GM21515 (cell line): ENCODE results near the gene PAGE3.

Experiments used
- ATAC-seq: cut with Tn5 transposase; IDR thresholded peaks from one replicate; pipeline ENCODE4 v1.9.1; 2021; ENCODE audit not compliant: unreplicated experiment

PAGE3 gene, protein sequence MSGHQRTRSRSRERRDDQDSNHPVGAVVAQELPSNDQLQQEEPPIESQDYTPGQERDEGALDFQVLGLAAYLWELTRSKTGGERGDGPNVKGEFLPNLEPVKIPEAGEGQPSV

DNA sequence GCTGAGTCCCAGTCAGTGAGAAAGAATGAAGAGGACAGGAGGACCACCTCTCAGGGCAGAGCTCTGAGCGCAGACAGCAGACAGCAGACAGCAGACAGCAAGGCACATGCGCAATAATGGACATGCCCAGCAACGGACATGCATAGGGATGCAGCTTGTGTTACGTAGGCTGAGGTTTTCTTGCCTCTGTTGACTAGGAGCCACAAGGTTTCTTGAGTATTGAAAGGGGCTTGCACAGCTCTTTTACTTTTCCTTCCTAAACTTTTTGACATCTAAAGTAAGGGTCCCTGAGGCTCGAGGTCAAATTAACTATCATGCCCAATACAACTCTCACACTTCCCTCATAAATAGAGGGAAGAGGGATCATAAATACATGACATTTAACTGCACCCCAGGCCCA is at the start of gene PAGE3:
Gene PAGE3 (minus strand): TSS at position 101 of the 400 bp plus-strand sequence. CDS start 1,013 bp downstream, outside the sequence.
- no peak for ATAC-seq

DNA sequence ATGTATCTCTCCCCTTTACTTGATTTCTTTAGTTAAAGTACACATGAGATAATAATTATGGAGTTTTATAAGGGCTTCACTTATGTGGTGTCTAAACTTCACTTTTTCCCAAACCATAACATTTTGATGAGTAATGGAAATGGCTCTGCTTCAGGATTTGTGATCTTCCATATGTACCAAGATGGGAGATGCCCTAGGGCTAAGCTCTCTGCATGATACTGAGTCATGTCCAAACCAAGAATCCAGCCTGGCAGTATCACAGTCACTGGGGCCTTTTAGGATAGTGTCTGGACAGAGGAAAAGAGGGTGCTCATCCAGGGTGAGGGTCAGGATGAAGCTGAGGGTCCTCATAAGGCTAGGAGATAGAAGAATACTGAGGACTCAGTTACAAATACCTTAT is 47.9 kb upstream of the PAGE3 start:
- ATAC-seq = no peak

DNA sequence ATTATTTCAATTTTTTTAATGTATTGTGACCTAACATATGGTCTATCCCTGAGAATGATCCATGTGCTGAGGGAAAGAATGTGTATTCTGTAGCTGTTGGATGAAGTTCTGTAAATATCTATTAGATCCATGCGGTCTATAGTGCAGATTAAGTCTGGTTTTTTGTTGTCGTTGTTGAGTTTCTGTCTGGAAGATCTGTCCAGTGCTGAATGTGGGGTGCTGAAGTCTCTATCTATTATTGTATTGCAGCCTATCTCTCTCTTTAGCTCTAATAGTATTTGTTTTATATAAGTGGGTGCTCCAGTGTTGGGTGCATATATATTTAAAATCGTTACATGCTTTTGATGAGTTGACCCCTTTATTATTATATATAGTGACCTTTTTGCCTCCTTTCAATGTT is 26.2 kb upstream of the PAGE3 start:
- no peak for ATAC-seq

DNA sequence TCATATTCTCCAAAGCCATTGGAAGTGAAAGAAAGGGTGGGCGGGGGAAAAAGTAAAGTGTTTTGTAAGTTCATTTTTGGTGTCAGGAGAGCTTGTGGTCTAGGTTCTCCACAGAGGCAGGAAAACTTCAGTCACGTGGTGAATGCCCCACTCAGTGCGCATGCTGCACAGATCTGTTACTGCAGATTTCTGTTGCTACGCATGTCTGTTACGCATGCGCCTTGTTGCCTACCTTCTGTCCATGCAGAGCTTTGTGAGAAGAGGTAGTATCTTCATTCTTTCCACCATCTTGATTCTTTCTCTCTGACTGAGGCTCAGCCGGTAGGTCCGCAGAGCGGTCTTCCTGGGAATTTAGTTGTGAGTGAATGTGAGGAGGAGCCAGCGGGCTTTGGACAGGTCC is 15.1 kb upstream of the PAGE3 start:
- no peak for ATAC-seq

DNA sequence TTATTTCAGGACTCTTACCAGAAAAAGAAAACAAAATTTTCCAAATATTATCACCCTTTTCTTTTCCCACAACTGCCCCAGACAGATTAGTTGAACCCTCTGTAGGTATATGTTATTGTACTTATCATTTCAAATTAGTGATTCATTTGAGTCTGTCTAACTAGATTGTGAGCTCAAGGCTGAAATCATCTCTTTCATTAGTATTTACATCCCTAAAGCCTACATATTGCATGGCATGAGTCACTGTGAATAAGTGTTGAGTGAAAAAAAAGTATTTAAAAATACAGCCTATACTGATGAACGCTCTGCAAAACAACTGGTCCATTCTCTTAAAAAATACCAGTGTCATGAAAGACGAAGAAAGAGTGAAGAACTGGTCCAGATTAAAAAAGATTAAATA is 3.9 kb downstream of the PAGE3 start:
- no peak for ATAC-seq

DNA sequence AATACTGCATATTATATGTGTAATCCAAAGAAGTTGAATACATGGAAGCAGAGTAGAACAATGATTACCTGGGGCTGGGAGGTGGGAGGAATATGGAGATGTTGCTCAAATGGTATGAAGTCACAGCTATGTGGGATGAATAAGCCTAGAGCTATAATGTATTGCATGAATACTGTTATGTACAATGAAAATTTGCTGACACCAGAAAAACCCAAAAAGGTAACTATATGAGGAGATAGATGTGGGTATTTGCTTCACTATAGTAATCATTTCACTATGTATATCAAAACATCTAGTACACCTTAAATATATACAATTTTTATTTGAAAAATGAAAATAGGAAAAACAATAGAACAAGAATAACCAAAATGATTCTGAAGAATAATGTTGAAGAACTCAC is 11.2 kb downstream of the PAGE3 start:
- no peak for ATAC-seq

DNA sequence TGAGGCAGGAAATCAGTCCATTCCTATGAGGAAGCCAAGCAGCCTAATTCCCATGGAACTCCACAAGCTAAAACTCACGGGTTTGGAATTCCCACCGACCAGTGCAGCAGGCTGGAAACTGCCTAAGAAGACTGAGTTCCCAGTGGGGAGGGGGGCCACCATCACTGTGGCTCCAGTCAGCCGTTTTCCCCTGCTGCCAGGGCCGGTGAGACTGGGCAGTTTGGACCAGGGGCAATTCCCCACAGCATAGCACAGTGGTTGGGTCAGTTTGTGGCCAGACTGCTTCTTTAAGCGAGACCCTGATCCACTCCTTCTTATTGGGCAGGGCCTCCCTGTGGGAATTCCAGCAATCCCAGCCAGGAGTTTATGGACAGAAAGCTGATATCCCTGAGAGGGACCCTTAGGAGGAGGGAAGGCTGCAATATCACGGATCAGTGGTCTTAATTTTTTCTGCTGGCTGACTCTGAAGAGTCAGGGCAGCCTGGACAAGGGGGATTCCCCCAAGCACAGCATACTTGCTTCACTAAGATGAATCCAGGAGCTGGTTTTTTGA is 23.9 kb downstream of the PAGE3 start:
- no peak for ATAC-seq

DNA sequence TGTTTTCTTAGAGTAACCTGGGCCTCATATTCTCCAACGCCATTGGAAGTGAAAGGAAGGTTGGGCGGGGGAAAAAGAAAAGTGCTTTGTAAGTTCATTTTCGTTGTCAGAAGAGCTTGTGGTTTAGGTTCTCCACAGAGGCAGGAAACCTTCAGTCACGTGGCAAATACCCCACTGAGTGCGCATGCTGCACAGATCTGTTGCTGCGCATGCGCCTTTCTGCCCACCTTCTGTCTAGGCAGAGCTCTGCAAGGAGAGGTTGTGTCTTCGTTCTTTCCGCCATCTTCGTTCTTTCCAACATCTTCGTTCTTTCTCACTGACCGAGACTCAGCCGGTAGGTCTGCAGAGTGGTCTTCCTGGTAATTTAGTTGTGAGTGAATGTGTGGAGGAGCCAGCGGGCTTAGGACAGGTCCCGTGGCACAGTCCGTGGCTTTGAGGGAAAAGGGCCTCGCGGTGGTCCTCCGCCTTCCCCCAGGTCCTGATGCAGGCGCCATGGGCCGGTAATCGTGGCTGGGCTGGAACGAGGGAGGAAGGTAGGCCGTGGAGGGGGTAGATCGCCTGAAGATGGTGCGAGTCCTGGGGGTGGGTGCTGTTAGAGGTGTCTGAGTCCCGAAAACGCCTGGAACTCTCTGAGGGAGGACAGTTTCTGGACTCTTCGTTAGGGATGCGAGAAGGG is 44.5 kb downstream of the PAGE3 start, which contains the start of gene PAGE5:
Gene PAGE5 (plus strand): TSS at position 228 of the 676 bp plus-strand sequence. CDS start 1,037 bp downstream, outside the sequence.
- no peak for ATAC-seq

DNA sequence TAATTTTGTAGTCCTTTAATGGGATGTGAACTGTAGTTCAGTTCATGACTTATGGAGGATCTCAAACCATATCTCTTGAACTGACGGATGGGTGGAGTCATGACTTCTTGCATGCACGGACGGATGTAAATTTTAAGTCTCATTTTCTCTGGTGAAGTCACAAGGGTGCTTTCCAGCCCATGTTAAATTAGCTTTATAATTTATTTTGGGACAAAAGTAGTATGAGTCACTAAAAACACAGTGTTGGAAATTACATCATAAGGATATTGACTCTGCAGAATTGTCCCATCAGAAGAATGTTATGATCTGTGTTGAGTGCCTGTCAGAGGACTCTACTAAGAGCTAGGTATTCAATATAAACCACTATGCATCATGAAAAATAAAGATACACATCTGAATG is 51.3 kb downstream of the PAGE3 start:
- no peak for ATAC-seq

DNA sequence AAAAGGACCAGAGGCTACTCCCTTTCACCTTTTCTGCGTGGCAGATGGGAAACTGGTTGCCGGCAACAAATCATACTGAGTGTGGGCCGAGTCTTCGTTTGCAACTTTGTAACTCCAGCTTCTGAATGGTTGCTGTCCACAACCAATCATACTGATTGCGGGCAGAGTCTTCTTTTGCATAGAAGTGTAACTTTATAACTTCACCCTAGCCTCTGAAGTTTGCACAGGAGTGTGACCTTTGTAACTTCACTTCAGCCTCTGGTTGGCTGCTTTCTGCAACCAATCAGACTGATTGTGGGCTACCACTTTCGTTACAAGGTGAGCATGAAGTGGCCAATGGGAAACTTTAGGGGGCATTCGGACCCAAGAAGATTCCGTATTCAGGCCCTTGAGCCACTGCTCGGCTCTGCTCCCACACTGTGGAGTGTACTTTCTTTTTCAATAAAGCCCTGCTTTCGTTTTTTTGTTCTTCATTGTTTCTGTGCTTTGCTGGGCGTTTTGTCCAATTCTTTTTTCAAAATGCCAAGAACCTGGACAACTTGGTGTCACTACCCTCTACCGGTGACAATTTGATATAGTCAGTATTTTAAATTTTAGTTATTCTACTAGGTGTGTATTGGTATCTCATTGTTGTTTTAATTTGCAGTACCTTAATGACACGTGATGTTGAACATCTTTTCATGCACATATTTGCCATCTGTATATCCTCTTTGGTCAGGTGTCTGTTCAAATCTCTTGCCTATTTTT is 53.6 kb downstream of the PAGE3 start:
- ATAC-seq = no peak
